ENCODE results near the gene PHIP. TPM values are rescaled to one million over a fixed set of nuclear protein-coding genes. Genes with fewer than 3 reads are reported as not detected.

PHIP gene
- total and polyA plus RNA-seq, 9 of the 15 experiments (the other 6 are each of a cell fraction or from before 2014, with no cell fraction given) = 8.1 to 36.3 (median 16.5) TPM

GRCh38 chr6:78896227-78896626, 181.8 kb downstream of the PHIP start:
- intact Hi-C loops (cut with micrococcal nuclease) = no loop called here

More at GRCh38 chr6:78896227-78896626, 181.8 kb downstream of the PHIP start:
- ATAC-seq (no peak), DNase-seq (ENCODE audit: extremely low read depth in 1 of 4, low spot score in 3 of 4) (no peak), FAIRE-seq (no peak)
- Histone ChIP-seq H3K9ac (ENCODE audit: insufficient read depth in 1 of 2, low read depth in 2 of 2, low read length in 2 of 2) (no peak overlapping the region), H3K36me3 (ENCODE audit: control insufficient read depth, insufficient read depth, low read length) (no peaks in the 10 kb centered on the region), H4K20me1 (replicated peaks; ENCODE audit: control insufficient read depth, insufficient read depth, low read length) (no peaks in the 10 kb centered on the region), H2AFZ (ENCODE audit: low read depth, low read length) (no peak overlapping the region), H3K4me1 (replicated peaks in 1 of 2; ENCODE audit: control insufficient read depth in 2 of 2, insufficient read depth in 2 of 2, low read length in 2 of 2) (no peaks in the 10 kb centered on the region), H3K4me3 (no peak overlapping the region), H3K9me1 (ENCODE audit: control insufficient read depth, insufficient read depth, low read length) (no peaks in the 10 kb centered on the region), H3K27me3 (ENCODE audit: control insufficient read depth in 2 of 2, insufficient read depth in 2 of 2, low read length in 2 of 2) (no peaks in the 10 kb centered on the region), H3K27ac (ENCODE audit: extremely low read depth, low read depth, low read length) (no peak overlapping the region), H3K79me2 (ENCODE audit: control insufficient read depth, insufficient read depth, low read length) (no peaks in the 10 kb centered on the region), H3K4me2 (ENCODE audit: insufficient read depth, low read length) (no peak overlapping the region), H3K9me3 (replicated peaks; ENCODE audit: control insufficient read depth, insufficient read depth, low read depth, low read length) (no peaks in the 10 kb centered on the region; the same call in 1 of the 2 replicates)
- ChIA-PET CTCF (ENCODE audit: low intra/inter-chr PET ratio) (no interaction called here), POLR2A (no interaction called here)
- 0% methylated on average over 2 of the region's 2 CpGs for WGBS (ENCODE audit: insufficient coverage, low coverage, missing lambda C conversion rate)
- TF ChIP-seq RAD51 (IDR thresholded peaks at IDR 0.05; ENCODE audit: borderline replicate concordance, low read depth) (no peak), SMARCE1 (IDR thresholded peaks at IDR 0.05) (no peak), ZNF639 (CRISPR knock-in tag; conservative IDR thresholded peaks at IDR 0.05 in 1 of 2, IDR thresholded peaks at IDR 0.05 in 1 of 2) (no peak), NUFIP1 (IDR thresholded peaks at IDR 0.05; ENCODE audit: partially characterized antibody) (no peak), POLR2AphosphoS5 (IDR thresholded peaks at IDR 0.05; ENCODE audit: control insufficient read depth, insufficient read depth, low read depth, low read length) (no peak), CEBPG (CRISPR knock-in tag; IDR thresholded peaks at IDR 0.05) (no peak), CEBPG (tag; conservative IDR thresholded peaks at IDR 0.05 in 1 of 2, IDR thresholded peaks at IDR 0.05 in 1 of 2) (peak in 1 of 2 experiments; percentile 45; a peak in 2 of 4 replicates), ZBTB1 (CRISPR knock-in tag; IDR thresholded peaks at IDR 0.05; ENCODE audit: borderline replicate concordance, low read depth) (no peak)
- in situ Hi-C loops (cut with MboI) = no loop called here
- no TSS peak for BruUV-seq (replicated peaks)

Measured in K562 (cell line).